GM12874 (cell line): ENCODE data around the gene DBH.

Experiments
- TF ChIP-seq, protein P1 (sequence below): IDR thresholded peaks from 2 replicates; pipeline ENCODE4 v1.5.1; 2011; ENCODE audit warnings: low read depth, mild to moderate bottlenecking, control low read depth, low read length, moderate library complexity; ENCODE audit not compliant: insufficient read depth

DBH gene

GRCh38 chr9:133609311-133610098 lies 26.7 kb upstream of the DBH start, which contains the start of gene FAM163B:
TSS of gene FAM163B (minus strand) at chr9:133609389. CDS start at chr9:133580223, 29,166 bp downstream.
- TF ChIP-seq, protein P1, sequence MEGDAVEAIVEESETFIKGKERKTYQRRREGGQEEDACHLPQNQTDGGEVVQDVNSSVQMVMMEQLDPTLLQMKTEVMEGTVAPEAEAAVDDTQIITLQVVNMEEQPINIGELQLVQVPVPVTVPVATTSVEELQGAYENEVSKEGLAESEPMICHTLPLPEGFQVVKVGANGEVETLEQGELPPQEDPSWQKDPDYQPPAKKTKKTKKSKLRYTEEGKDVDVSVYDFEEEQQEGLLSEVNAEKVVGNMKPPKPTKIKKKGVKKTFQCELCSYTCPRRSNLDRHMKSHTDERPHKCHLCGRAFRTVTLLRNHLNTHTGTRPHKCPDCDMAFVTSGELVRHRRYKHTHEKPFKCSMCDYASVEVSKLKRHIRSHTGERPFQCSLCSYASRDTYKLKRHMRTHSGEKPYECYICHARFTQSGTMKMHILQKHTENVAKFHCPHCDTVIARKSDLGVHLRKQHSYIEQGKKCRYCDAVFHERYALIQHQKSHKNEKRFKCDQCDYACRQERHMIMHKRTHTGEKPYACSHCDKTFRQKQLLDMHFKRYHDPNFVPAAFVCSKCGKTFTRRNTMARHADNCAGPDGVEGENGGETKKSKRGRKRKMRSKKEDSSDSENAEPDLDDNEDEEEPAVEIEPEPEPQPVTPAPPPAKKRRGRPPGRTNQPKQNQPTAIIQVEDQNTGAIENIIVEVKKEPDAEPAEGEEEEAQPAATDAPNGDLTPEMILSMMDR, result no peak

GRCh38 chr9:133610845-133611244 lies 25.3 kb upstream of the DBH start:
- TF ChIP-seq, protein P1, result no peak

GRCh38 chr9:133612051-133612450 lies 24.1 kb upstream of the DBH start:
- TF ChIP-seq, protein P1, result no peak

GRCh38 chr9:133612816-133613215 lies 23.3 kb upstream of the DBH start:
- TF ChIP-seq, protein P1, result no peak

DNA sequence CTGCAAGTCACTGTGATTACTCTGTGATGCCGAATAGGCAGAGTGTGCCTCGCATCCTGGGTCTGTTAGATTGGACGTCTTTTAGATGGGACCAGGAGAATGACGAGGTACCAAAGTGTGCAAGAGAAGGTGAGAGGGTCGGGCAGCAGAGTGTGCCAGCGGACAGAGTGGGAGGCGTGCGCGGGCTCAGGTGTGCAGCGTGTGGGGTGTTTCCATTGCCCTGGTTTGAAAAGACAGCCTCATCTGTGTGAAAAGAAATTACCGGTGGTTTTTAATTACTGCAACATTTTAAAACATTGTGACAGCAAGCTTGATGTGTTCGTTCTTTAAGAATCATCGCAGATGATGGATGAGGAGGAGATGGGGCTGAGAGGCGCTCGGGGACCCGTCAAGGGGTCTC lies 22.7 kb upstream of the DBH start:
- TF ChIP-seq, protein P1, result no peak

DNA sequence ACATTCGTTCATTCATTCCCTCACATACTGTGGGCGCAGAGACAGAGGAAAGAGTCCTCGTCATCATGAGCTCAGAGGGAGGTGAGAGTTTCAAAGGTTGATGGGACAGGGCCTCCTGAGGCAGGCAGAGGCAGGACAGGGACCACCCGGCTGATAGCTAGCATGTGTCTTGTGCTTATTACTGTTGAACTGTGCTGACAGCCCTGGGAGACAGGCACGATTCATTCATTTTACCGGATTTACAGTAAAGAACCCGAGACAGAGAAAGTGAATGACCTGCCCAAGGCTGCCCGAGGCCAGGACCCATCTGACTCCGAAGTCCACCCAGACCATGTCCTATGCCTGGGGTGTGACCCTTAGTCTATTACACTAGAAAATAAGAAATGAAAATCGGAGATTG lies 22.1 kb upstream of the DBH start:
- TF ChIP-seq, protein P1, result no peak

DNA sequence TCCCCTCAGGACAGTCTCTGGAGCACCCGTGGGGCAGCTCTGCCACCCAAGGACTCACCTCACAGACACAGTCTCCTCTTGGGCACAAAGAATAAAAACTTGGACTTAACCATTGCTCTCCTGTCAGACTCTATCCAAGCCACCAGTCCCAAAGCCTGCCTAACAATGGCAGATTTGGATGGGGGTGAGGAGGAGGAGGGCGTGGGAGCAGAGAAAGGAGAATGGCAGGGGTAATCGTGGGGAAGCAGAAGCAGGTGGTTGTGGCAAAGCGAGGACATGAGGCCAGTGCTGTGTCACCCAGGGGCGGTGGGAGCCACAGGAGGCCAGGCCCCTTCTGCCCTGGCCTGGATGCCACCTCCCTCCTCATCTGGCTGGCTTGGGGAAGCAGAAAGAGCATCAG lies 21.5 kb upstream of the DBH start:
- TF ChIP-seq, protein P1, result no peak
